A549 (cell line): ENCODE measurements around the gene YRDC. TPM values are rescaled to one million over a fixed set of nuclear protein-coding genes. Genes with fewer than 3 reads are reported as not detected.

Experiments used
- ATAC-seq, 2 experiments: fragments of 200-7000 bp in 1 of 2; fragments of >200 bp in 1 of 2; cut with Nextera tagmentation in 1 of 2; cut with Tn5 transposase in 1 of 2; 3 replicates each; pipeline versions ENCODE4 v1.8.0 to v1.9.1; 2018 to 2020; ENCODE audit warnings: mild to moderate bottlenecking in 1 of 2, moderate library complexity in 1 of 2
- CTCF ChIA-PET: fragments of 300-600 bp; sonication (Branson Sonifier 250); formaldehyde crosslinking; extraction: SDS; loops from one replicate; lab custom pipeline; 2021; ENCODE audit warnings: antibody characterized with exemption, inconsistent platforms; lab: Yijun Ruan, JAX
- POLR2A ChIA-PET: fragments of 350-600 bp; formaldehyde crosslinking; extraction: SDS; loops from one replicate; lab custom pipeline; 2021; ENCODE audit warnings: antibody characterized with exemption, inconsistent platforms; lab: Yijun Ruan, JAX
- DNase-seq, 2 experiments: peaks; one replicate each; pipeline versions ENCODE4 v3.0.0 to v3.0.0-alpha.2; 2011 to 2016; ENCODE audit warnings: low read depth in 1 of 2, low spot score in 1 of 2
- FAIRE-seq: peaks from 2 replicates; lab custom pipeline; 2011; peaks lifted over from hg19 to GRCh38; lab: Jason Lieb, UNC
- H3K27ac ChIP-seq, 2 experiments: fragments of >200 bp; sonication (Bioruptor Twin); formaldehyde crosslinking; 3 replicates each; pipeline ENCODE4 v1.5.1; 2016 to 2017
- H3K4me1 ChIP-seq: fragments of >200 bp; sonication (Bioruptor Twin); formaldehyde crosslinking; 3 replicates; pipeline ENCODE4 v1.6.1; 2016
- H3K4me2 ChIP-seq: fragments of >200 bp; sonication (Bioruptor Twin); formaldehyde crosslinking; 3 replicates; pipeline ENCODE4 v1.6.1; 2016
- H3K4me3 ChIP-seq: fragments of >200 bp; sonication (Bioruptor Twin); formaldehyde crosslinking; 3 replicates; pipeline ENCODE4 v1.5.1; 2016
- H3K9me3 ChIP-seq: fragments of >200 bp; sonication (Bioruptor Twin); formaldehyde crosslinking; 3 replicates; pipeline ENCODE4 v1.6.1; 2016
- CHD2 ChIP-seq: fragments of 150-350 bp; IDR thresholded peaks from 2 replicates; pipeline ENCODE4 v1.6.1; 2014; ENCODE audit warnings: low read length; ENCODE audit not compliant: partially characterized antibody
- CHD4 ChIP-seq: fragments of 200-600 bp; sonication (generic); IDR thresholded peaks from 2 replicates; pipeline ENCODE4 v1.6.1; 2016; ENCODE audit warnings: antibody characterized with exemption, mild to moderate bottlenecking, borderline replicate concordance
- EHF ChIP-seq: fragments of 250-450 bp; sonication (Bioruptor Pico); IDR thresholded peaks from 2 replicates; pipeline ENCODE4 v1.5.0; 2020; ENCODE audit warnings: mild to moderate bottlenecking
- EHMT2 ChIP-seq: fragments of 200-600 bp; sonication (generic); IDR thresholded peaks from 2 replicates; pipeline ENCODE4 v1.6.1; 2016; ENCODE audit warnings: antibody characterized with exemption, low read depth, mild to moderate bottlenecking, moderate library complexity
- EP300 ChIP-seq, 2 experiments: fragments of >200 bp; sonication (Bioruptor Twin); formaldehyde crosslinking; IDR thresholded peaks; 2 replicates in 1 of 2; 3 replicates in 1 of 2; pipeline ENCODE4 v1.6.1; 2016 to 2017
- FOSL2 ChIP-seq, 2 experiments: fragments of 450-650 bp in 1 of 2; fragments of >200 bp in 1 of 2; sonication (Bioruptor Twin) in 1 of 2; formaldehyde crosslinking; IDR thresholded peaks; 2 replicates each; pipeline versions ENCODE4 v1.5.0 to v1.6.1; 2016 to 2020; ENCODE audit warnings: mild to moderate bottlenecking in 1 of 2, moderate library complexity in 1 of 2
- FOXS1 ChIP-seq: fragments of 250-450 bp; sonication (Bioruptor Pico); IDR thresholded peaks from 2 replicates; pipeline ENCODE4 v1.5.0; 2020; ENCODE audit warnings: mild to moderate bottlenecking, moderate library complexity
- GATA3 ChIP-seq: IDR thresholded peaks from 2 replicates; pipeline ENCODE4 v1.6.1; 2012; ENCODE audit warnings: borderline replicate concordance
- HDAC2 ChIP-seq: fragments of 200-600 bp; sonication (generic); IDR thresholded peaks from 2 replicates; pipeline ENCODE4 v1.6.1; 2016
- MAFK ChIP-seq: fragments of 450-650 bp; IDR thresholded peaks from 2 replicates; pipeline ENCODE4 v1.6.1; 2014; ENCODE audit not compliant: partially characterized antibody
- MAZ ChIP-seq: fragments of 150-350 bp; IDR thresholded peaks from 2 replicates; pipeline ENCODE4 v1.6.1; 2014; ENCODE audit warnings: antibody characterized with exemption, low read depth, low read length, borderline replicate concordance
- MYC ChIP-seq: IDR thresholded peaks from 2 replicates; pipeline ENCODE4 v1.6.1; 2012; ENCODE audit warnings: mild to moderate bottlenecking, inconsistent platforms, low read length, improper control_type of control experiment, borderline replicate concordance
- NFE2L2 ChIP-seq: fragments of 150-350 bp; conservative IDR thresholded peaks from 2 replicates; pipeline ENCODE4 v1.6.1; 2014; ENCODE audit warnings: low read length
- POLR2A ChIP-seq: IDR thresholded peaks from 2 replicates; pipeline ENCODE4 v1.6.1; 2012; ENCODE audit warnings: mild to moderate bottlenecking, low read length
- RAD21 ChIP-seq, 2 experiments: fragments of >200 bp in 1 of 2; sonication (Bioruptor Twin) in 1 of 2; formaldehyde crosslinking in 1 of 2; IDR thresholded peaks in 1 of 2; conservative IDR thresholded peaks in 1 of 2; 2 replicates in 1 of 2; 3 replicates in 1 of 2; pipeline ENCODE4 v1.6.1; 2012 to 2018; ENCODE audit warnings: inconsistent platforms in 1 of 2
- RARB ChIP-seq: fragments of 250-450 bp; sonication (Bioruptor Pico); IDR thresholded peaks from 2 replicates; pipeline ENCODE4 v1.8.0; 2021; ENCODE audit warnings: mild to moderate bottlenecking, moderate library complexity
- RFX5 ChIP-seq: fragments of 450-650 bp; IDR thresholded peaks from 2 replicates; pipeline ENCODE4 v1.7.1; 2014; ENCODE audit warnings: antibody characterized with exemption, mild to moderate bottlenecking, moderate library complexity
- SREBF2 ChIP-seq: fragments of 450-650 bp; IDR thresholded peaks from 2 replicates; pipeline ENCODE4 v1.6.1; 2014; ENCODE audit warnings: mild to moderate bottlenecking, moderate library complexity
- ZC3H11A ChIP-seq: fragments of 450-650 bp; IDR thresholded peaks from 2 replicates; pipeline ENCODE4 v1.6.1; 2014; ENCODE audit warnings: antibody characterized with exemption, mild to moderate bottlenecking
- ZSCAN20 ChIP-seq: fragments of 250-450 bp; sonication (Bioruptor Pico); IDR thresholded peaks from 2 replicates; pipeline ENCODE4 v1.8.0; 2022; ENCODE audit warnings: mild to moderate bottlenecking, moderate library complexity
- WGBS: methylation state at CpG from one replicate; pipeline ENCODE4 v1.1.6; 2017; ENCODE audit errors: missing lambda C conversion rate; 5-methylcytosine and 5-hydroxymethylcytosine counted together
- polyA plus RNA-seq, 4 experiments: library from polyadenylated mRNA; depleted of rRNA in 3 of 4; stranded (reverse); fragments of >200 nt; fragmentation: RNase III in 1 of 4; extraction: RNeasy Plus Mini Kit Qiagen cat#74134 plus additional on column Dnase treatment in 1 of 4; gene quantifications; 2 replicates in 3 of 4; 3 replicates in 1 of 4; pipeline ENCODE4 v1.2.3, GENCODE V29; 2011 to 2017
- TF ChIP-seq, protein P1 (sequence below): fragments of >200 bp; sonication (Bioruptor Twin); formaldehyde crosslinking; IDR thresholded peaks from 3 replicates; pipeline ENCODE4 v1.5.1; 2016
- TF ChIP-seq, protein P2 (sequence below): IDR thresholded peaks from 2 replicates; pipeline ENCODE4 v1.6.1; 2012
- TF ChIP-seq, protein P3 (sequence below): fragments of >200 bp; sonication (Bioruptor Twin); formaldehyde crosslinking; IDR thresholded peaks from 2 replicates; pipeline ENCODE4 v1.6.1; 2016
- TF ChIP-seq, protein P4 (sequence below): IDR thresholded peaks from 2 replicates; pipeline ENCODE4 v1.6.1; 2012; ENCODE audit warnings: low read depth, borderline replicate concordance

YRDC gene
- polyA plus RNA-seq, 2 of the 4 experiments (the other 2 are of a cell fraction): 12.3 to 21.0 TPM

DNA sequence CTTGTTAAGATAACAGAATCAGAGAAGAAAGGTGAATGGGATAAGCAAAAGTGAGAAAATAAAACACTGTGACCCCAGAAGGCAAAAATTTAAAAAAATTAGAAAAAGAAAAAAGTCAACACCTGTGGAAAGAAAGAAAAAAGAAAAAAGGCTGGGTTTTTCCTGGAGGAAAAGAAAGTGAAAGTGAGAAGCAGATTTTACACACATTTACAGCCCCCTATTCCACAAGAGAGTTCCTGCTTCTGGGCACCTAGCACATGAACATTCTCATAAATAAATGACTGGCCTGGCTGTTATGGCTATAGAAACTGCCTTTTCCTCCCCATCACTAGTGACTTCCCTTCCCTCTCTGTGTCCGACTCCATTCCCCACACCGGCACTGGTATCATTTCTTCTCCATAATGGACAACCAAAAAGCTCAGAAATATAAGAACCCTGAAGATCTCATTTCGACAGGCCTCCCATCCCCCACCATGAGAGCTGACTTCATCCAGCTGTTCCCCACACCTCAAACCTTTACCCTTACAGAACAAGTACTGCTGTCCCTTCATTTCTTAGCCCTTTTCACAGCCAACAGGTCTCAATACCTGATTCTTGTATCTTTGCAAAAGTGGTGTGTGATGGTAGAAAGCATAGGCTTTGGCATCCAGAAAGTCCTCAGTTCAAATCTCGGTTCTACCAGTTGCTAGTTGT, 38.8 kb upstream of the YRDC start:
- ChIA-PET CTCF (interaction anchor here (0.6 to 2.8 kb wide), 3 partner anchors 13 to 140 kb away, joined by 3 to 15 read pairs (median 3); partner anchors contain the start of gene MTF1), POLR2A (interaction anchor here (1.2 to 1.4 kb wide), 2 partner anchors 13 kb away, joined by 3 to 4 read pairs; partner anchors contain the start of gene MTF1)
- no peak overlapping the region for H3K4me2 ChIP-seq
- no peak overlapping the region for H3K4me3 ChIP-seq
- H3K9me3 ChIP-seq: no peaks in the 10 kb centered on the region
- DNase-seq: no peak
- H3K4me1 ChIP-seq: peaks cover 23% of the 10 kb centered on the region
- no peak for FAIRE-seq
- WGBS: 88% methylated on average over 4 of the region's 4 CpGs
- H3K27ac ChIP-seq: no peak overlapping the region
- no peak for ATAC-seq
- no peak for TF ChIP-seq EP300 (IDR thresholded peaks at IDR 0.05)
- no peak for TF ChIP-seq RARB (CRISPR knock-in tag)
- TF ChIP-seq EHF (CRISPR knock-in tag): no peak
- TF ChIP-seq HDAC2: no peak
- TF ChIP-seq ZC3H11A: no peak
- TF ChIP-seq, protein P1, sequence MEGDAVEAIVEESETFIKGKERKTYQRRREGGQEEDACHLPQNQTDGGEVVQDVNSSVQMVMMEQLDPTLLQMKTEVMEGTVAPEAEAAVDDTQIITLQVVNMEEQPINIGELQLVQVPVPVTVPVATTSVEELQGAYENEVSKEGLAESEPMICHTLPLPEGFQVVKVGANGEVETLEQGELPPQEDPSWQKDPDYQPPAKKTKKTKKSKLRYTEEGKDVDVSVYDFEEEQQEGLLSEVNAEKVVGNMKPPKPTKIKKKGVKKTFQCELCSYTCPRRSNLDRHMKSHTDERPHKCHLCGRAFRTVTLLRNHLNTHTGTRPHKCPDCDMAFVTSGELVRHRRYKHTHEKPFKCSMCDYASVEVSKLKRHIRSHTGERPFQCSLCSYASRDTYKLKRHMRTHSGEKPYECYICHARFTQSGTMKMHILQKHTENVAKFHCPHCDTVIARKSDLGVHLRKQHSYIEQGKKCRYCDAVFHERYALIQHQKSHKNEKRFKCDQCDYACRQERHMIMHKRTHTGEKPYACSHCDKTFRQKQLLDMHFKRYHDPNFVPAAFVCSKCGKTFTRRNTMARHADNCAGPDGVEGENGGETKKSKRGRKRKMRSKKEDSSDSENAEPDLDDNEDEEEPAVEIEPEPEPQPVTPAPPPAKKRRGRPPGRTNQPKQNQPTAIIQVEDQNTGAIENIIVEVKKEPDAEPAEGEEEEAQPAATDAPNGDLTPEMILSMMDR: no peak
- no peak for TF ChIP-seq RAD21 (conservative IDR thresholded peaks at IDR 0.05 in 1 of 2, IDR thresholded peaks at IDR 0.05 in 1 of 2)
- TF ChIP-seq MYC: no peak
- TF ChIP-seq FOSL2 (IDR thresholded peaks at IDR 0.05): no peak
- no peak for TF ChIP-seq FOSL2 (CRISPR knock-in tag; IDR thresholded peaks at IDR 0.05)
- no peak for TF ChIP-seq MAZ
- no peak for TF ChIP-seq EHMT2
- TF ChIP-seq CHD4: no peak
- no peak for TF ChIP-seq GATA3
- no peak for TF ChIP-seq CHD2
- TF ChIP-seq, protein P2, sequence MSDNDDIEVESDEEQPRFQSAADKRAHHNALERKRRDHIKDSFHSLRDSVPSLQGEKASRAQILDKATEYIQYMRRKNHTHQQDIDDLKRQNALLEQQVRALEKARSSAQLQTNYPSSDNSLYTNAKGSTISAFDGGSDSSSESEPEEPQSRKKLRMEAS: no peak
- TF ChIP-seq, protein P3, sequence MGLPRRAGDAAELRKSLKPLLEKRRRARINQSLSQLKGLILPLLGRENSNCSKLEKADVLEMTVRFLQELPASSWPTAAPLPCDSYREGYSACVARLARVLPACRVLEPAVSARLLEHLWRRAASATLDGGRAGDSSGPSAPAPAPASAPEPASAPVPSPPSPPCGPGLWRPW: no peak
- TF ChIP-seq POLR2A: no peak
- no peak for TF ChIP-seq MAFK
- TF ChIP-seq SREBF2: no peak
- TF ChIP-seq NFE2L2: no peak

DNA sequence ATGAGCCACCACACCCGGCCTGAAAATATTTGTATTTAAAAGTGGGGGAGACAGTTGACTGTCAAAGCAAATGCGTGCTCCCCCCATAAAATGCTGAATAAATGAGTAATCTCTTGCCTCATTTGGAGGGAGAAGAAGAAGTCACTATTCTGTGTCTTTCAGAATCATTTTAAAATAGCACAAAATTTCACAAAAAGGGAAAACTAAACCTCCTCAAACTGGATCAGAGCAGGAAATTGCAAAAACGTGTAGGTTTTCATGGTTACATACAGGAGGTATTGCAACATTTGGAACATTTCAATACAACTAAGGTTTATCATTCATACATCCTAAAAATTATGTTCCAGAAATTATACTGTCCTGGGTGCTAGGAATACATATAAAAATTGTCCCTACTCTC, 37.8 kb upstream of the YRDC start:
- ATAC-seq (no peak), FAIRE-seq (no peak), DNase-seq (no peak)
- Histone ChIP-seq H3K4me3 (no peak overlapping the region), H3K4me1 (peaks cover 23% of the 10 kb centered on the region), H3K9me3 (no peaks in the 10 kb centered on the region), H3K27ac (no peak overlapping the region), H3K4me2 (no peak overlapping the region)
- 72% methylated on average over 3 of the region's 3 CpGs for WGBS
- CTCF ChIA-PET: interaction anchor here (1.2 to 2.8 kb wide), 2 partner anchors 10 to 14 kb away, joined by 3 to 15 read pairs; partner anchors contain the start of gene MTF1
- POLR2A ChIA-PET: interaction anchor here (1.2 kb wide), 1 partner anchor 14 kb away, joined by 3 read pairs; the partner anchor contains the start of gene MTF1
- TF ChIP-seq CHD4 (no peak), RFX5 (no peak), CHD2 (no peak), RAD21 (conservative IDR thresholded peaks at IDR 0.05 in 1 of 2, IDR thresholded peaks at IDR 0.05 in 1 of 2) (no peak), ZSCAN20 (no peak), HDAC2 (no peak), FOXS1 (CRISPR knock-in tag) (no peak)
- TF ChIP-seq, protein P4, sequence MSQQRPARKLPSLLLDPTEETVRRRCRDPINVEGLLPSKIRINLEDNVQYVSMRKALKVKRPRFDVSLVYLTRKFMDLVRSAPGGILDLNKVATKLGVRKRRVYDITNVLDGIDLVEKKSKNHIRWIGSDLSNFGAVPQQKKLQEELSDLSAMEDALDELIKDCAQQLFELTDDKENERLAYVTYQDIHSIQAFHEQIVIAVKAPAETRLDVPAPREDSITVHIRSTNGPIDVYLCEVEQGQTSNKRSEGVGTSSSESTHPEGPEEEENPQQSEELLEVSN: no peak
